ENCODE results near the gene CLSTN1.
"Not testable (repeated sequence)": the region's sequence is repeated elsewhere in the genome, so short reads cannot be mapped to it uniquely, and the experiment has no call there.

CLSTN1 gene

GRCh38 chr1:9760824-9761223 lies 62.9 kb downstream of the CLSTN1 start:
- DNase-seq: no peak

DNA sequence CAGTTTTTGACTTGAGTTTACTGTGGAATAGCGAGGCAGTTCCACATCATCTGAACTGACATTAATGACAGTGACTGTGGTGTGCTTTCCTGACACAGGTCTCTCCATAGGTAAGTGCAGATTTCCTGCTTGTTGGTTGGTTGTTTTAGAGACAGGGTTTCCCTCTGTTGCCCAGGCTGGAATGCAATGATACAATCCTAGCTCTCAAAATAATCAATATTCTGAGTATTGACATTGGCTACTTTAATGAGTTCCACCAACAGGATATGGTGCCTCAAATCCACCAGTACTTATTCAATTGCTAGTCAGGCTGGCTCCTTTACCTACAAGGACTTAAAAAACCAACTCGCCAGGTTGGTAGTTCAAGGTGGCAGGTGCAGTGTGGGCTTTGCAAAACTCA lies 63.8 kb downstream of the CLSTN1 start:
- DNase-seq: no peak

DNA sequence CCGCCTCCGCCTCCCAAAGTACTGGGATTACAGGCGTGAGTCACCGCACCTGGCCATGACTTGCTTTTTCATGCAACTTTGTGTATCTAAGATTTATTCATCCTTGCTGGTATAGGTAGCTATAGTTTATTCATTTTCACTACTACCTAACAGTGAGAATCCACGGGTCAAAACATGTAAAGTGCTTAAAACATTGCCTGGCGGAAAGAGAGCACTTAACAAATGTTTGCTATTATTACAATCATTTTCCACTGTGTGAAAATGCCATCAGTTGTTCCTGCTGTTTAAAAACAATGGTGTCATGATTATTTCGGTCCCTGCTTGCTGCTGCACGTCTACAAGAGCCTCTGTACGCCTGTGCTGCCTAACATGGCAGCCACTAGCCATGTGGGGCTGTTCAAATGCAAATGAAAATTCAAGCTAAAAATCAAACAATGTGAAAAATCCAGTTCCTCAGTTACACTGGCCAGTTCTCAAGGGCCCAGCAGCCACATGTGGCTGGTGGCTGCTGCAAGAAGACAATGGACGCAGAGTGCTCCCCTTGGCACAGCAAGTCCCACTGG lies 65.1 kb downstream of the CLSTN1 start:
- no peak for DNase-seq

GRCh38 chr1:9755441-9755995 lies 68.2 kb downstream of the CLSTN1 start:
- no peak for DNase-seq

DNA sequence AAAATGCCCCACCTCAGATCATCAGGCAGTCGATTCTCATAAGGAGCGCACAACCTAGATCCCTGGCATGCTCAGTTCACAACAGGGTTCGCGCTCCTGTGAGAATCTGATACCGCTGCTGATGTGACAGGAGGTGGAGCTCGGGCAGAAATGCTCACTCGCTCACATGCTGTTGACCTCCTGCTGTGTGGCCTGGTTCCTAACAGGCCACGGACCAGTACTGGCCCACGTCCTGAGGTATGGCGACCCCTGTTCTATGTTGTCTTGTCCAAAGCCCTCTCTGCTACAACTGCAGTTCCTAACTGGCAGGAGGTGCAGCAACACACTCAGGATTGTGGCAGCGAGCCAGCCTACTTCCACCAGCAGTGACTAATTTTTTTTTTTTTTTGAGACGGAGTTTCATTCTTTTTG lies 70.6 kb downstream of the CLSTN1 start:
- no peak for DNase-seq

- DNase-seq: no peak
Observed at GRCh38 chr1:9751971-9752370, 71.8 kb downstream of the CLSTN1 start.

- DNase-seq: no peak
Observed at GRCh38 chr1:9749361-9749760, 74.4 kb downstream of the CLSTN1 start.

GRCh38 chr1:9748391-9748790 lies 75.4 kb downstream of the CLSTN1 start:
- not testable (repeated sequence) for DNase-seq

GRCh38 chr1:9746651-9747050 lies 77.1 kb downstream of the CLSTN1 start:
- DNase-seq: no peak

GRCh38 chr1:9746211-9746610 lies 77.6 kb downstream of the CLSTN1 start:
- no peak for DNase-seq

DNA sequence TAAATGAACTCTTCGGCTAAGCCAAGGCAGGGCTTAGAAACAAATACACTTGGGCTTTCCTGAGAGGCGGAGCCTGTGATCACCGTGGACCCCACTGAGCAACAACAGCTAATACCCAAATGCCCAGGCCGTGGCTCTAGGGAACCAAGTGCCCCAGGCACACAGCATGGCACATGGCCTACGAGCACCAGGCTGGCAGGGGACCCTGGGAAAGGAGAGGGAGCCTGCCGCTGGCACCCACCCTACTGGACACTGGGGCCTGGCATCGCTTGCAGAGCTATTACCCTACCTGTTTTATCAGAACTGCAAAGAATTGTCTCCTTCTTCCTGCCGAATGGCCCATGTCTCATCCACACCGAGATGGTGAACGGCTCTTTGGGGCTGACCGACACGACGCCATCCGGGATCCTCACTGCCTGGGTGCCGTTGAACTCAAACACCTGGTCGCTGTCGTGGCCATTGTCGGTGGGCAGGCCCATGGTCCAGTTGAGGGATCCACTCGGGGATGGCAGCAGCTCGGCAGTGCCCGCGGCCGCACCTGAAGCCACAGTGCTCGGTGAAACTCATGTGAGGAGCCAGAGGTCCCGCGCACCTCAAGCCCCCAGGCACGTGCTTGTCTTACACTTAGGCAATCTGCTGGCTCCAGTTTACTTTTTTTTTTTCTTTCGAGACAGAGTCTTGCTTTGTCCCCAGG lies 79.5 kb downstream of the CLSTN1 start:
- DNase-seq: no peak

GRCh38 chr1:9737671-9738070 lies 86.1 kb downstream of the CLSTN1 start:
- no peak for DNase-seq

- no peak for DNase-seq
Observed at GRCh38 chr1:9737057-9737456, 86.7 kb downstream of the CLSTN1 start.

- no peak for DNase-seq
Observed at GRCh38 chr1:9736241-9736640, 87.5 kb downstream of the CLSTN1 start.

DNA sequence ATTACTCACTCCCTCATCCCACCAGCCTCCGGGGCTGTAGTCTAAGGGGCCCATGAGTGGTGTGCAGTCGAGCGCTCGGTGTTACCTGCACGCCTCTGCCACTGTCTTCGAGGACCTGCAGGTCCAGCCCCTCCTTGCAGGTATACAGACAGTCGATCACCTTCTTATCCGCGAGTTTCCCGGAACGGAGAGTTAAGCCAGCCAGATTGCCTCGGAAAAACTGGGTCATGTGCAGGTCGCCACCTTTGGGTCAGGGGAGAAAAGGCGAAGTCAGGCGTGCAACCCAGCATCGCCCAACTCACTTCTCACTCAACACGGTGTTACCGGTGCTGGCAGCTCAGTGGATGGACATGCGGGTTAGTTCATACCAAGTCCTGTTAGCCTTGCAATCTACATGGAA lies 88.0 kb downstream of the CLSTN1 start:
- DNase-seq: no peak

DNA sequence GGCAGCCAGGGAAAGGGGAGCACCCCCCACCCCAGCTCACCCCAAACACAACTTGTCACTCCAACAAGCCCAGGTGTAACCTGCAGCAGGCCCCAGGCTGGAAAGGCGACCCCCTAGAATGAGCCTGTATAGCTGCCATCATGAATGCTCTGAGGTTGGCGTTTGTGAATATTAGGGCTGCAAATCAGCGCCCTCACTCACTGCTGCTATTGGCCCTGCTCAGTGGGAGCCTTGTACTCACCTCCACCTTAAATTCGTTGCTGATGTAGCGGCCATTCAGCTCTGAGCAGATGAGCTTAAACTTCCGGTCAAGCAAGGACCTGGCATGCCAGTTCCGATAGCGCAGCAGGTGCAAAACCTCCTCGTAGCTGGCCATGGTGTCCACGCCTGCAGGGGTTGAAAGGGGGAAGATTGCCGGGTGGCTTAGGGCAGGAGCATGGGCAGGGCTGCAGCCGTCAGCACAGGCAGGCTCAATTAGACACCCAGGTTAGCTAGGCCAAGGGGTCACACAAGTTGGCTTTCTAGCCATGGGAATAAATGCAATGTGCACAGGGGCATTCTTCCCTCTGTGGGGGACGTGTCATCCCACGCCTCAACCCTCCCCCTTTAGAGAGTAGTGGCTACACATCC lies 90.5 kb downstream of the CLSTN1 start:
- no peak for DNase-seq

DNA sequence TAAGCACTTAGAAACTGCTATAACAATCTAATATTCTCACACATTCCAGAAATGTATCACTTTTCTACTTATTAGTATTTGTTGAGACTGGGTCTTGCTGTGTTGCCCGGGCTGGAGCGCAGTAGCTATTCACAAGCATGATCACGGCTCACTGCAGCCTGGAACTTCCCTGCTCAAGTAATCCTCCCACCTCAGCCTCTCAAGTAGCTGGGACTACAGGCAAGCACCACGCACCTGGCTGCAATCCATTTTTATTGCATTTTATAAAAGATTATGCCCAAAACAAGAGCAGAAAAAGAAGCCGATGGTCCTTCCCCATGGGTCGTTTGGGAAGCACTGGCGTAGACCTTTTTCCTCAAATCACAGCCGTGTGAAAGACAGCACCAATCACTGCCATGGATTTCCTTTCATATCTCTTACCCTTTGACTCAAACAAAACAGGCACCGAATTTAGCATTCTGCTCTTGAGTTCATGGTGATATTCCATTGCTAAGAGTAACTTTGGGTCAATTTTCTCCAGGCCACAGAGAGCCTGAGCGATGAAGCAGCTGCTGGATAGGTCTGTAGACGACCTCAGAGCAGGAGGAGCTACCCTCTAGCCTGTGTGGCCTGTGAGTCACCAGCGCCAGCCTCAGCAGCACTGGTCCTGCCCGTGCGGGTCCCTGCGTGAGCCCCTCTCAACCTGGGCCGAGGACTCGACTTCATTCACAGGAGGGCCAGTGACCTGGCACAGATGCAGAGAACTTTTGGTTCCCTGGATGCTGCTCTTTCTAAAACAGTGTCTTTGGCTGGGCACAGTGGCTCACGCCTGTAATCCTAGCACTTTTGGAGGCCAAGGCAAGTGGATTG lies 91.4 kb downstream of the CLSTN1 start:
- DNase-seq: no peak

DNA sequence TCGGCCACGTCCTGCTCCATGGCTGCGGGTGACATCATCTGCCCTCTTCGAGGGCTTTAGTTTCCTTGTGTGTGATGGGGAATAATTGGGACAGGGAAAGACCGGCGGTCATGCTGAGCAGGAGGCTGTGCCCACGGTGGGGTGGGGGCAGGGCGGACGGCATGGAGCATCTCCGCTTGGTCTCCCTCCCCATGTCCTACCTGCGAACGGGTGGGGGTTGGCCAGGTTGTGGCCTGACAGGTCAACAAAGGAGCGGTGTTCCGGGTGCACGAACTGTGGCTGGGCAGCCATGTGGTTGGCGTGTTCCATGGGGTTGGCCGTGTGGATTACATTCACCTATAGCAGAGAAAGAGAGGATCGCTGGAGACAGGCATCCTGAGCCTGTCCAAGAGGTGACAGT lies 92.2 kb downstream of the CLSTN1 start:
- no peak for DNase-seq

DNA sequence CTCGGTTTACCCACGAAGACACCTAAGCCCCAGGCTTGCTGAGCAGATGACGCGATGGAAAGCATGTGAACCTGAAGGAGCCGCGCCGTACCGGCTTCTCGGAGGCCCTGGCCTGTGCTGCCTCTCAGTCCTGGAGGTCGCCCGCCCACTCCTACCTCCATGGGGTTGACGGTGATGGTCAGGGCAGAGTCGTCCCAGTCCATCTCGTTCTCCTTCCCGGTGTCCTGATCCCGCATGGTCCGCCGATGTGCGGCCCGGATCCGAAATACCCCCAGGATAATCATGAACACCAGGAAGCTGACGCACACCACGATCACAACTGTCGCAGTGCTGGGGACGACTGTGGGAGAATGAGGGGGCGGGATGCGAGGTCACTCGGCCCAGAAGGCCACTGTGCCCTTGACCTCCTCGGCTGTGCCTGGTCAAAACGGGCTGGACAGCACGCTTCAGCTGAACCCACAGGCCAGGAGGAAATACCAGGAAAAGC lies 92.7 kb downstream of the CLSTN1 start:
- DNase-seq: no peak

DNA sequence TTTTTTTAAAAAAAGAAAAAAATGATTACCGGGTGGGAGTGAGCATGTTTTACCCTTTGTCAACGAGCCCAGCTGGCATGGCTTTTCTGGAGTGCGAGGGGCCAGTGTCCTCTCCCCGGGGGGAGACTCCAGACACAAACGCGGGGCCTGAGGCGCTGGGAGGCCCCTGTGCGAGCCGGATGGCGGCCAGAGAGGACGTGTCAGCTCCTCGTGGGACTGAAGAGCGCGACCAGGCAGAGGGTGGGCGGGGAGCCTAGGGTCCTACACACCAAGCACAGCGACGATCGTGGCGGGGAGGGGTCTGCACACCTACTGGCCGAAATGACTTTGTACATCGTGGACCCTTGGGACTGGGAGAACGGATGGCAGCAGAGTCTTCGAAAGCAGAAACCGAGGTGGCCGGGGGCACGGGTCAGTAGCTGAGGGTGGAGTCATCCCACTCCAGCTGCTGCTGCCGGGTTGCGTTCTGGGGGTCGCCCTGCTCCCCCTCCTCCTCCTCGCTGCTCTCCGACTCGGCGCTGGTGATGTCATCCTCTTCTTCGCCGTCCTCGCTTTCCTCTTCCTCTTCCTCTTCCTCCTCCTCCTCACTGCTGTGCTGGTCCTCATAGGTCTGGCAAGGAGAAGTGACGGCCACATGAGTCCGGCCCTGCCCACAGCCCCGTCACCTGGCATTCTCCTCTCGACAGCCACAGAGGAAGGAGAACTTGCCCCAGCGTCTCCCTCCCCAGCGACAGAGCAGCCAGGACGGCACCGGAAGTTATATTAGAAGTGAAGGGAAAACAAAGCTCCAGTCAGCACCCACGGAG lies 93.5 kb downstream of the CLSTN1 start:
- no peak for DNase-seq

GRCh38 chr1:9729523-9729922 lies 94.2 kb downstream of the CLSTN1 start:
- no peak for DNase-seq

All from stimulated activated CD4-positive, alpha-beta T cell treated with anti-CD3 and anti-CD28 coated beads, Interleukin-4, amount 100 ng/mL, for 1 hour (primary cell).